ENCODE results near the gene CHST15.

CHST15 gene

GRCh38 chr10:123997013-123997412, 96.4 kb downstream of the CHST15 start:
- ATAC-seq (no peak), DNase-seq (no peak)
- H3K27ac Mint-ChIP-seq, result no peak overlapping the region
- no peak overlapping the region for H3K4me3 Mint-ChIP-seq
- H3K9me3 Mint-ChIP-seq, result no peaks in the 10 kb centered on the region
- peaks cover 73% of the 10 kb centered on the region for H3K27me3 Mint-ChIP-seq
- peaks cover 19% of the 10 kb centered on the region for H3K4me1 Mint-ChIP-seq

DNA sequence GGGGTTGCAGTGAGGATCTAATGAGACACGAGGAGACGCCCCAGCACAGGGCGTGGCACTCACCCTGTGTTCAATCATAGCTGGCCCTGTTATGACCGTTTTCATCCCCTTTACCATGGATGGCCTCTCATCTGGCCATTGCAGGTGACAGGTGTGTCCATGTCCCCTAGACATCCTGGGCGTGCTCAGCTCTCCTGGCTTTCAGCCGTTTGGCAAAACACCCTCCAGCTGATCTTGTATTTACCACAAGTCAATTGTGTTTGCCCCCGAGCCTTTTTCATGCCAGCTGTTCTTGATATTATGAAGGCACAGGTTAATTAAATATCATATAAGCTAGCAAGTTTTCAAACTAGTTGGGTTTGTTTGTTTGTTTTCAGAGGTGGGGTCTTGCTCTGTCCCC, 97.1 kb downstream of the CHST15 start:
- DNase-seq (no peak), ATAC-seq (no peak)
- Mint-ChIP-seq H3K27me3 (peaks cover 81% of the 10 kb centered on the region), H3K27ac (no peak overlapping the region), H3K9me3 (no peaks in the 10 kb centered on the region), H3K4me1 (peaks cover 19% of the 10 kb centered on the region), H3K4me3 (no peak overlapping the region)

- Mint-ChIP-seq H3K9me3 (no peaks in the 10 kb centered on the region), H3K4me1 (peaks cover 19% of the 10 kb centered on the region), H3K27me3 (peaks cover 88% of the 10 kb centered on the region), H3K27ac (no peak overlapping the region), H3K4me3 (peak overlapping the region in 1 of 2 donors; percentile 34)
- ATAC-seq (peak; percentile 68), DNase-seq (peak; percentile 20 to 28)
These were observed 97.8 kb downstream of the CHST15 start for GRCh38 chr10:123995461-123996131.

DNA sequence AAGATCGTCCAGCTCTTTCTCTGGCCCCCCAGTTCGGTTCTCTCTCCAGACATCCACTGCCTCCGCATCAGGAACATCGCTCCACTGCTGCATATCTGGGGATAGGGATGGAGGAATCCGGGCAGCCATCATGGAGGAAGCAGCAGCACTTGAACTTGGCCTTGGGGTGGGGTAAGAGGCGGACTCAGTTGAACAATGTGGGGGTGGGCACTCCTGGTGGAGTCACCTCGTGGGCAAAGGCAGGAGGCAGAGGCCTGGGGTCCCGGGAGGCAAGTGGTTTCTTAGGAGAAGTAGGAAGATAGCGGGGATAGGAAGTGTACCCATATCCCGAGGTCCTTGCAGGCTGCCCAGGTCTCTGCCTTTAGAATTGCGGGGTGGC, 98.3 kb downstream of the CHST15 start:
- no peak overlapping the region for H3K27ac Mint-ChIP-seq
- ATAC-seq, result no peak
- H3K9me3 Mint-ChIP-seq, result no peaks in the 10 kb centered on the region

DNA sequence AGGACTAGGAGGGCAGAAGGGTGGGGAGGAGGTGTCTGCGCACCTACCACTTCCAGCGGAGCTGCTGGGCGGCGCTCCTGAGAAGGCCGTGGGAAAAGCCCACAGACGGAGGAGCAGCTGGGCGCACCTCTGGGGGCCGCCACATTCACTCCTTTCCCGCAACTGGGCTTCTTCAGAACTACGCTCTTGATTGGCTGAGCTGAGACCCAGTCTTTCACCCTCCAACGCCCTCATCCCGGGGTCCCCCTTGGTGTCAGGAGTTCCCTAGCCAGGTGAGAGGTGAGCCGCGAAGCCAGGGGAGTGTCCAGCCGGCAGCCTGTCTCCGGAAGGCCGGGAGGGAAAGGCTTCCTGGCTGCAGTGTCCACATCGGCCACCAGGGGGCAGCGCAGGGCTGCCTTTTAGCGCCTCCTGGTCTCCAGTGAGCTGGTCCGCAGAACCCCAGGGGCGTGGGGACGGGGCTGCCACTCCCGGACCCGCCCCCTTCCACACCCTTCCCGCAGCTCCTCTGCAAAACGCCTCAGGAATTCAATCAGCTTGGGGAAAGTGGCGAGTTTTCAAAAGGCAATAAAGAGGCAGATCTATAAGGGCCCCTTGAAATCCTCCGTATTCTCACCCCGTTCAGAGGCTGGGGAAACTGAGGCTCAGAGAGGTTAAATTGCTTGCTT, 98.8 kb downstream of the CHST15 start:
- H3K4me3 Mint-ChIP-seq, result peak overlapping the region; percentile 54 to 63

More for the DNA sequence above, 98.3 kb downstream of the CHST15 start:
- DNase-seq, result no peak
- peaks cover 93% of the 10 kb centered on the region for H3K27me3 Mint-ChIP-seq
- H3K4me1 Mint-ChIP-seq, result peaks cover 19% of the 10 kb centered on the region
- peak overlapping the region; percentile 54 to 63 for H3K4me3 Mint-ChIP-seq

GRCh38 chr10:123993534-123994416, 99.6 kb downstream of the CHST15 start:
- Mint-ChIP-seq H3K9me3 (no peaks in the 10 kb centered on the region), H3K4me3 (no peak overlapping the region), H3K4me1 (peaks cover 19% of the 10 kb centered on the region), H3K27ac (peak overlapping the region in 1 of 2 donors; percentile 40), H3K27me3 (peaks cover 97% of the 10 kb centered on the region)
- ATAC-seq (peak; percentile 17), DNase-seq (no peak)

More for the DNA sequence above, 98.8 kb downstream of the CHST15 start:
- no peak overlapping the region for H3K27ac Mint-ChIP-seq
- H3K27me3 Mint-ChIP-seq, result peaks cover 96% of the 10 kb centered on the region
- ATAC-seq, result peak; percentile 71
- peaks cover 19% of the 10 kb centered on the region for H3K4me1 Mint-ChIP-seq
- DNase-seq, result peak; percentile 79 to 82
- no peaks in the 10 kb centered on the region for H3K9me3 Mint-ChIP-seq

GRCh38 chr10:123991611-123992570, 101.5 kb downstream of the CHST15 start:
- Mint-ChIP-seq H3K4me3 (no peak overlapping the region), H3K9me3 (no peaks in the 10 kb centered on the region), H3K27me3 (peaks cover 93% of the 10 kb centered on the region), H3K27ac (no peak overlapping the region), H3K4me1 (peaks cover 19% of the 10 kb centered on the region)
- no peak for DNase-seq
- ATAC-seq, result no peak

- H3K27me3 Mint-ChIP-seq, result peaks cover 84% of the 10 kb centered on the region
- ATAC-seq, result no peak
- peaks cover 18% of the 10 kb centered on the region for H3K4me1 Mint-ChIP-seq
- DNase-seq, result no peak
- no peak overlapping the region for H3K4me3 Mint-ChIP-seq
- H3K27ac Mint-ChIP-seq, result no peak overlapping the region
- no peaks in the 10 kb centered on the region for H3K9me3 Mint-ChIP-seq
These were observed 102.5 kb downstream of the CHST15 start for GRCh38 chr10:123990889-123991288.

GRCh38 chr10:123988694-123989093, 104.7 kb downstream of the CHST15 start:
- Mint-ChIP-seq H3K27ac (no peak overlapping the region), H3K9me3 (no peaks in the 10 kb centered on the region), H3K4me3 (no peak overlapping the region), H3K4me1 (no peaks in the 10 kb centered on the region), H3K27me3 (peaks cover 76% of the 10 kb centered on the region)
- no peak for DNase-seq
- no peak for ATAC-seq

DNA sequence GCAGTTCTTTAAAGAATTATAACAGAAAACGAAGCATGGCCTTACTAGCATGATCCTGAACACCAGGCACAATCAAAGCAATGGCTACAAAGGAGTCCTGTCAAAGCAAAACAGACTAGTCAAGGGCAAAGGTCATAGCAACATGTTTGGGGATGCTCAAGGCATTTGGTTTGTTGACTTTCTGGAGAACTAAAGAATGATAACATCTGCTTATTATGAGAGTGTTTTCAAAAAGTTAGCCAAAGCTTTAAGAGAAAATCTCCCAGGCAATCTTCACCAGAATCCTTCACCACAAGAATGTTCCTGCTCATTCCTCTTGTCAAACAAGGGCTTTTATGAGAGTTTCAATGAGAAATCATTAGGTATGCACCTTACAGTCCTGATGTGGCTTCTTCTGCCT, 106.7 kb downstream of the CHST15 start:
- Mint-ChIP-seq H3K27me3 (peaks cover 76% of the 10 kb centered on the region), H3K9me3 (no peaks in the 10 kb centered on the region), H3K27ac (no peak overlapping the region), H3K4me1 (no peaks in the 10 kb centered on the region), H3K4me3 (no peak overlapping the region)
- DNase-seq (no peak), ATAC-seq (no peak)

GRCh38 chr10:123974406-123974805, 119.0 kb downstream of the CHST15 start:
- H3K4me3 Mint-ChIP-seq, result no peak overlapping the region
- no peak overlapping the region for H3K27ac Mint-ChIP-seq
- DNase-seq, result no peak
- H3K4me1 Mint-ChIP-seq, result no peaks in the 10 kb centered on the region
- H3K27me3 Mint-ChIP-seq, result peaks cover 84% of the 10 kb centered on the region
- ATAC-seq, result no peak
- H3K9me3 Mint-ChIP-seq, result peaks cover 0 to 11% of the 10 kb centered on the region in 2 donors

DNA sequence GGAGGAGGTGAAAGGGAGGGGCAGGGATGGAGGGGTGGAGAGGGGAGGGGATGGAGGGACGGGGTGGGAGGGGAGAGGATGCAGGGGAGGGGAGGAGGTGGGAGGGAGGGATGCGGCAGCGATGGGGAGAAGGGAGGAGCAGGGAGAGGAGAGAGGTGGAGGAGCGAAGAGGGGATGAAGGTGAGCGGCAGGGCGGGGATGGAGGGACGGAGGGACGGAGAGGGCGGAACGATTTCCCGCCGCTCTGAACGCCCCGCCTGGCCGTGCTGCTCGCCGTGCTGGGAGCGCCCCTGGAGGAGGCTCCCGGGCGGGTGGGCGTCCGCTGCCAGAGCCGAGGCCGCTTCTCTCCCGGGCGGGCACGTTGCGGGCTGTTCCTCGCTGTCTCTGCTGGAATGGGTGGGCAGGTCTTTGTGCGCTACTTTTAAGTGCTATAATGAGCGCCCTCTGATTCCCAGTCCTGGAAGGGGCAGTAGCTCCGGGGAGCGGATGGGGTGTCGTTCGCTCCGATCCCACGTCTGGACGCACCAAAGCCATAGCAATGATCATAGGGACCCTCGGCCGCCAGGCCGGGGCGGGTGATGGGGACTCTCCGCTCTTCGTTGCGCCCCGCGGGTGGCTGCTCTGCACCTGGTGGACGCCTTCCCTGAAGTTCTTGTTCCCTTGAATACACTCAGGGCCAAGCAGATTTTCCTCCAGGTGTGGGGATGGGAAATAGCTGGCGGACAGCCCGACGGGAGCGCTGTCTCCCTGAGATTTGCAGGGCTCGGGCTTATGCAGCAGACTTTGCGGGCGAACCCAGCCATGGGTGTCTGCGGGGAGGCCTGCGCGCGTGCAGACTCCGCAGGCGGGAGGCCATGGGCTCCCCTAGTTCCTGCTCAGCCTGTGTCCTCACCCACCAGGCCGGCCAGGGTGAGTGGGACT, 120.7 kb downstream of the CHST15 start:
- ATAC-seq, result peak; percentile 40
- Mint-ChIP-seq H3K27ac (no peak overlapping the region), H3K4me3 (no peak overlapping the region), H3K9me3 (peaks cover 0 to 11% of the 10 kb centered on the region in 2 donors), H3K27me3 (peaks cover 87% of the 10 kb centered on the region), H3K4me1 (no peaks in the 10 kb centered on the region)
- no peak for DNase-seq

DNA sequence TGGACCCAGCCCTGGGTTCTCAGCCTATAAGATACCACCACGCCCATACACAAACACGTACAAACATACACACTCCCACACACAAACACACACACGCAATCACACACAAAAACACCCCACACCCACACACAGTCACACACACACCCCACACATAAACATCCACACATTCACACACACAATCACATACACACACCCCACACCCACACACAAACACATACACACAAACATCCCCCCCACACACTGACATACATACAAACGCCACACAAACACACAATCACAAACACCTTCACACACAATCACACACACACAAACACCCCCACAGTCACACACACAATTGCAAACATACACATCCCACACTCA, 122.5 kb downstream of the CHST15 start:
- no peaks in the 10 kb centered on the region for H3K4me1 Mint-ChIP-seq
- no peak for ATAC-seq
- H3K4me3 Mint-ChIP-seq, result no peak overlapping the region
- peaks cover 77% of the 10 kb centered on the region for H3K27me3 Mint-ChIP-seq
- H3K9me3 Mint-ChIP-seq, result peaks cover 0 to 11% of the 10 kb centered on the region in 2 donors
- H3K27ac Mint-ChIP-seq, result no peak overlapping the region
- DNase-seq, result no peak

All from stimulated activated naive CD8-positive, alpha-beta T cell treated with anti-CD3 and anti-CD28 coated beads, Interleukin-15, amount 100 ng/mL, for 72 hours (primary cell).